SKM-1 (cell line): ENCODE results near the gene DSG4.

Experiments used
- DNase-seq: peaks from one replicate; lab custom pipeline; 2025; ENCODE audit not compliant: unreplicated experiment; lab: John Stamatoyannopoulos, UW

DSG4 gene

GRCh38 chr18:31409276-31409675 is 32.7 kb downstream of the DSG4 start:
- no peak for DNase-seq

GRCh38 chr18:31410716-31411483 is 34.3 kb downstream of the DSG4 start:
- DNase-seq = no peak

- DNase-seq = no peak
Observed at GRCh38 chr18:31413137-31413536, 36.6 kb downstream of the DSG4 start.

- no peak for DNase-seq
Observed at GRCh38 chr18:31417850-31418249, 41.3 kb downstream of the DSG4 start.

GRCh38 chr18:31419457-31419932 is 42.9 kb downstream of the DSG4 start:
- DNase-seq = no peak

GRCh38 chr18:31420032-31420431 is 43.5 kb downstream of the DSG4 start:
- DNase-seq = no peak

GRCh38 chr18:31420524-31420923 is 43.9 kb downstream of the DSG4 start:
- no peak for DNase-seq

GRCh38 chr18:31424383-31424988 is 47.9 kb downstream of the DSG4 start:
- peak; percentile 37 for DNase-seq

- no peak for DNase-seq
Observed at GRCh38 chr18:31426021-31426420, 49.4 kb downstream of the DSG4 start.

GRCh38 chr18:31426871-31427406 is 50.4 kb downstream of the DSG4 start:
- DNase-seq = no peak

- no peak for DNase-seq
Observed at GRCh38 chr18:31428211-31428610, 51.6 kb downstream of the DSG4 start.

GRCh38 chr18:31429623-31430022 is 53.0 kb downstream of the DSG4 start:
- DNase-seq = no peak

- no peak for DNase-seq
Observed at GRCh38 chr18:31430072-31430471, 53.5 kb downstream of the DSG4 start.

- DNase-seq = no peak
Observed at GRCh38 chr18:31430554-31430953, 54.0 kb downstream of the DSG4 start.

GRCh38 chr18:31432316-31432715 is 55.7 kb downstream of the DSG4 start:
- no peak for DNase-seq

GRCh38 chr18:31436825-31437224 is 60.2 kb downstream of the DSG4 start:
- DNase-seq = no peak

GRCh38 chr18:31438402-31438801 is 61.8 kb downstream of the DSG4 start:
- no peak for DNase-seq

- peak; percentile 2 for DNase-seq
Observed at GRCh38 chr18:31439807-31440325, 63.3 kb downstream of the DSG4 start.

- no peak for DNase-seq
Observed at GRCh38 chr18:31440787-31441186, 64.2 kb downstream of the DSG4 start.

- DNase-seq = no peak
Observed at GRCh38 chr18:31441493-31441892, 64.9 kb downstream of the DSG4 start.

- DNase-seq = no peak
Observed at GRCh38 chr18:31444142-31444541, 67.6 kb downstream of the DSG4 start.

GRCh38 chr18:31445908-31446307 is 69.3 kb downstream of the DSG4 start:
- DNase-seq = no peak
